T-cell (primary cell): ENCODE results near the gene EGFL6. TPM values are rescaled to one million over a fixed set of nuclear protein-coding genes. Genes with fewer than 3 reads are reported as not detected.

ENCODE experiments used
- ATAC-seq, 4 experiments: fragments of 200-7000 bp in 3 of 4; fragments of 150-1000 bp in 1 of 4; cut with Tn5 transposase; replicated peaks in 1 of 4; 1 replicate in 3 of 4; 2 replicates in 1 of 4; pipeline ENCODE4 v1.10.0; 2021; ENCODE audit warnings: moderate library complexity in 3 of 4, mild to moderate bottlenecking in 2 of 4, moderate number of reproducible peaks in 1 of 4
- CTCF ChIA-PET, 2 donors: fragments of 300-600 bp; sonication (Branson Sonifier 250); formaldehyde crosslinking; loops; one replicate each; lab custom pipeline; 2022; ENCODE audit warnings: antibody characterized with exemption in 2 of 2; lab: Charles Lee
- POLR2A ChIA-PET, 2 donors: fragments of 300-600 bp; sonication (Branson Sonifier 250); formaldehyde crosslinking; loops; one replicate each; lab custom pipeline; 2022; ENCODE audit warnings: antibody characterized with exemption in 2 of 2; lab: Charles Lee
- DNase-seq, 35 experiments: peaks; one replicate each; pipeline versions ENCODE4 v3.0.0 to v3.0.0-alpha.2; 2013 to 2023
- H3K27ac ChIP-seq: one replicate; pipeline ENCODE4 v1.5.1; 2013; ENCODE audit warnings: low read length
- H3K27me3 ChIP-seq, 2 experiments: replicated peaks in 1 of 2; 1 replicate in 1 of 2; 2 replicates in 1 of 2; pipeline versions ENCODE4 v1.6.1 to v1.7.0; 2013; ENCODE audit warnings: low read length in 1 of 2, mixed read lengths in 1 of 2; ENCODE audit not compliant: control insufficient read depth in 2 of 2, insufficient read depth in 2 of 2; ENCODE audit errors: extremely low read depth in 1 of 2
- H3K36me3 ChIP-seq, 2 donors: 1 replicate in 1 of 2; 2 replicates in 1 of 2; pipeline versions ENCODE4 v1.6.1 to v1.7.0; 2013; ENCODE audit warnings: low read length in 1 of 2; ENCODE audit not compliant: control insufficient read depth in 2 of 2, insufficient read depth in 1 of 2; ENCODE audit errors: extremely low read depth in 1 of 2
- H3K4me1 ChIP-seq, 2 experiments: 1 replicate in 1 of 2; 2 replicates in 1 of 2; pipeline versions ENCODE4 v1.6.1 to v1.7.0; 2013; ENCODE audit warnings: low read length in 2 of 2, mixed read lengths in 1 of 2; ENCODE audit not compliant: insufficient read depth in 2 of 2, control insufficient read depth in 1 of 2; ENCODE audit errors: extremely low read depth in 1 of 2
- H3K4me3 ChIP-seq, 2 donors: 1 replicate in 1 of 2; 2 replicates in 1 of 2; pipeline versions ENCODE4 v1.5.1 to v1.7.0; 2013; ENCODE audit warnings: mild to moderate bottlenecking in 2 of 2, low read length in 1 of 2, moderate library complexity in 1 of 2; ENCODE audit not compliant: control insufficient read depth in 1 of 2; ENCODE audit errors: extremely low read depth in 1 of 2
- H3K9me3 ChIP-seq: 2 replicates; pipeline ENCODE4 v1.7.0; 2013
- H3K27ac Mint-ChIP-seq, 2 donors: one replicate each; pipeline ENCODE4 v1.8.0; 2020 to 2021; ENCODE audit warnings: mild to moderate bottlenecking in 2 of 2, mixed read lengths in 2 of 2
- H3K27me3 Mint-ChIP-seq, 2 donors: one replicate each; pipeline ENCODE4 v1.8.0; 2021 to 2022; ENCODE audit warnings: mixed read lengths in 2 of 2
- H3K36me3 Mint-ChIP-seq: one replicate; pipeline ENCODE4 v1.8.0; 2021; ENCODE audit warnings: mixed read lengths
- H3K4me1 Mint-ChIP-seq, 3 donors: one replicate each; pipeline ENCODE4 v1.8.0; 2020 to 2022; ENCODE audit warnings: mixed read lengths in 3 of 3, mild to moderate bottlenecking in 1 of 3
- H3K4me3 Mint-ChIP-seq, 3 donors: one replicate each; pipeline ENCODE4 v1.8.0; 2020 to 2022; ENCODE audit warnings: mild to moderate bottlenecking in 3 of 3, mixed read lengths in 3 of 3, moderate library complexity in 3 of 3
- H3K9me3 Mint-ChIP-seq, 3 donors: one replicate each; pipeline ENCODE4 v1.8.0; 2020 to 2022; ENCODE audit warnings: mixed read lengths in 3 of 3
- WGBS: methylation state at CpG from one replicate; pipeline ENCODE4 v1.1.5; 2013; ENCODE audit warnings: missing lambda C conversion rate; ENCODE audit not compliant: insufficient coverage; 5-methylcytosine and 5-hydroxymethylcytosine counted together
- total RNA-seq, 35 experiments: library from RNA in 6 of 35; stranded (reverse) in 6 of 35; fragments of 120-200 nt in 1 of 35; gene quantifications; one replicate each; pipeline versions ENCODE4 v1.2.1 to v1.2.4 and lab custom pipeline; 2013 to 2026

The EGFL6 gene
- total RNA-seq, 5 donors from 2014 or later (not counting 1 experiment from before 2014, with no cell fraction given) = 0.09 to 0.26 TPM; not detected in 3

DNA sequence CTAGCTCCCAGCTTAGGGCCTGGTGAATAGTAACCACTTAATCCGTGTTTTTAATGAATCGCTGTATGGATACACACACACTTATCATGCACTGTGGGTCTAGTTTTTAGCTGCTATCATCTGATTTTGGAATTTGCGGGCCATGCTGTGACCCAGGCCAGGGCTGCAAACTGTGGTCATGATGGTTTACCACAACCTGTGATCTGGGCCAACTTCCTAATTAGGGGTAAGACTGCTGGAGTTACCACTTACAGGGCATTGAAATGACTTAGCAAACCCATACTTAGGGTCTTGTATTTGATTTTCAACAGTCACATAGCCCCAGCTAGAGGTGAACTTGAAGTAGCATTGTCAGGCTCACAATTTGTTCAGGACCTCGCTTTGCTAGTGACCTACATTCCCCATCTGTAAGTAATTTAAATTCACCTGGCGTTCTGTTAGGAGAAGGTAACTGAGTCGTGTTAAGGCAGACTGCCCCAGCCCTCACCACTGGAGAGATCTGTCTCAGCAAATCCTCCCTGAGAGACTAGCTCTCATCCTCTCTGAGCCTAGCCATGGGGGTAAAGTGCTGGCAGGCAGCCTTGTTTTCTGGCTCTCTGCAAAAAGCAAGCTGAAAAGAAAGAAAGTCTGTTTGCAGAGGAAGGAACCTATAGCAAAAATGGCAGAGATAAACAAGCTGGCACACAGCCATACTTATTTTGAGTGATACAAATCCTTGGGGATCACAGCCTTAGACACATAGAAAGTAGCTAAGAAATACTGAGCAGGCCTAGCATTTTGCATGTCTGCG, 33.8 kb upstream of the EGFL6 start:
- Mint-ChIP-seq H3K36me3 (no peaks in the 10 kb centered on the region), H3K4me3 (no peak overlapping the region), H3K27me3 (peaks cover 0 to 52% of the 10 kb centered on the region in 2 donors), H3K4me1 (no peaks in the 10 kb centered on the region), H3K27ac (no peak overlapping the region), H3K9me3 (no peaks in the 10 kb centered on the region)
- DNase-seq = no peak
- ChIA-PET CTCF (no interaction called here), POLR2A (no interaction called here)
- no CpG with 5 or more reads among the region's 7 CpGs for WGBS
- Histone ChIP-seq H3K27ac (no peak overlapping the region), H3K4me1 (no peaks in the 10 kb centered on the region), H3K36me3 (no peaks in the 10 kb centered on the region), H3K9me3 (no peaks in the 10 kb centered on the region), H3K27me3 (no peaks in the 10 kb centered on the region), H3K4me3 (no peak overlapping the region)
- no peak for ATAC-seq

DNA sequence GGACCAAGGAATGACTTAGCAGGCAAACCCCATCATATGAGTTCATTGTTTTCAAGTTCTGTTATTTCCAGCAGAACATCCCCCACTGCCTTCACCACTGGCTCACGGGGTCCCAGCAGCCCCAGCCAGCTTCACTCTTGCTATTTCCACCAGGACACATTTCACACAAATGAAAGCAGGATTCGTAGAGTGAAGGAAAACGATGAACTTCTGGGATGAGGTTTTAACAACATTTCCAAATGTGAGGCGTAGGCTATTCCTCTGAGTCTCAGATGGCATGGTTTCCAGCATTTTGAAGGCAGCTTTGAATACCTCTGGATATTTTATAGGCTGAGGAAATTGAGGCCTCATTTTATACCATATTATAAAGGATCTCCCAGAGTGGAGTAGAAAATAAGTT, 32.9 kb upstream of the EGFL6 start:
- Mint-ChIP-seq H3K27ac (no peak overlapping the region), H3K27me3 (peaks cover 0 to 46% of the 10 kb centered on the region in 2 donors), H3K9me3 (no peaks in the 10 kb centered on the region), H3K36me3 (no peaks in the 10 kb centered on the region), H3K4me1 (no peaks in the 10 kb centered on the region), H3K4me3 (no peak overlapping the region)
- no peak overlapping the region for H3K4me3 ChIP-seq
- H3K27me3 ChIP-seq = no peaks in the 10 kb centered on the region
- H3K4me1 ChIP-seq = no peaks in the 10 kb centered on the region
- ATAC-seq (no peak), DNase-seq (no peak)
- no CpG with 5 or more reads among the region's 4 CpGs for WGBS
- no peak overlapping the region for H3K27ac ChIP-seq
- no peaks in the 10 kb centered on the region for H3K36me3 ChIP-seq
- POLR2A ChIA-PET = no interaction called here
- CTCF ChIA-PET = no interaction called here
- no peaks in the 10 kb centered on the region for H3K9me3 ChIP-seq

DNA sequence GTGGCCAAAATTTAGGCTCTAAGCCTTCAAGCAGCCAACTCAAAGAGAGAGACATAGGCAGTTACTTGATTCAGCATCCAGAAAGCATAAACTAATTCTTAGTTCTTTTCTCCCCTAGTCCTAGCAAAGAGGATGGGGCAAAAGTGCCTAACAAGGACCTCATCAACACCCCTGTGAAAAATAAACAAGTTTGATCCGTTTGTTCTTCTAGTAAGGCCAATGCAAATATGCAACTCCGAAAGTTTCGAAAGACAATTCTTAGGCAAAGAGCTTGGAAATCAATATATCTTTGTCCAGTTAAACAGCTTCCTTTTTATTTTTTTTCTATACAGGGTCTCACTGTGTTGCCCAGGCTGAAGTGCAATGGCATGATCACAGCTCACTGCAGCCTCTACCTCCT, 31.0 kb upstream of the EGFL6 start:
- Mint-ChIP-seq H3K27me3 (peaks cover 0 to 38% of the 10 kb centered on the region in 2 donors), H3K27ac (no peak overlapping the region), H3K36me3 (no peaks in the 10 kb centered on the region), H3K9me3 (no peaks in the 10 kb centered on the region), H3K4me3 (no peak overlapping the region), H3K4me1 (no peaks in the 10 kb centered on the region)
- ATAC-seq (no peak), DNase-seq (no peak)
- Histone ChIP-seq H3K36me3 (no peaks in the 10 kb centered on the region), H3K4me3 (no peak overlapping the region), H3K27me3 (no peaks in the 10 kb centered on the region), H3K27ac (no peak overlapping the region), H3K9me3 (no peaks in the 10 kb centered on the region), H3K4me1 (no peaks in the 10 kb centered on the region)
- WGBS = no CpG with 5 or more reads among the region's 3 CpGs
- POLR2A ChIA-PET = no interaction called here
- CTCF ChIA-PET = no interaction called here

GRCh38 chrX:13540602-13541001, 28.8 kb upstream of the EGFL6 start:
- Mint-ChIP-seq H3K4me1 (no peaks in the 10 kb centered on the region), H3K27me3 (peaks cover 0 to 31% of the 10 kb centered on the region in 2 donors), H3K36me3 (no peaks in the 10 kb centered on the region), H3K9me3 (no peaks in the 10 kb centered on the region), H3K27ac (no peak overlapping the region), H3K4me3 (no peak overlapping the region)
- Histone ChIP-seq H3K9me3 (no peaks in the 10 kb centered on the region), H3K27ac (no peak overlapping the region), H3K36me3 (no peaks in the 10 kb centered on the region), H3K4me1 (no peaks in the 10 kb centered on the region), H3K27me3 (no peaks in the 10 kb centered on the region), H3K4me3 (no peak overlapping the region)
- CTCF ChIA-PET = no interaction called here
- ATAC-seq = no peak
- POLR2A ChIA-PET = no interaction called here
- no CpG with 5 or more reads among the region's 2 CpGs for WGBS
- DNase-seq = no peak

- no peaks in the 10 kb centered on the region for H3K36me3 Mint-ChIP-seq
- no peak overlapping the region for H3K27ac Mint-ChIP-seq
- H3K4me1 Mint-ChIP-seq = no peaks in the 10 kb centered on the region
- Histone ChIP-seq H3K27me3 (no peaks in the 10 kb centered on the region), H3K27ac (no peak overlapping the region), H3K4me3 (no peak overlapping the region), H3K9me3 (no peaks in the 10 kb centered on the region), H3K36me3 (no peaks in the 10 kb centered on the region), H3K4me1 (no peaks in the 10 kb centered on the region)
- no peaks in the 10 kb centered on the region for H3K9me3 Mint-ChIP-seq
- POLR2A ChIA-PET = no interaction called here
- no peak for DNase-seq
- ATAC-seq = no peak
- WGBS = 100% methylated on average over 1 of the region's 2 CpGs
- H3K4me3 Mint-ChIP-seq = no peak overlapping the region
- peaks cover 2 to 43% of the 10 kb centered on the region in 2 donors for H3K27me3 Mint-ChIP-seq
- CTCF ChIA-PET = no interaction called here
Measured at GRCh38 chrX:13545726-13546125, 23.7 kb upstream of the EGFL6 start.

DNA sequence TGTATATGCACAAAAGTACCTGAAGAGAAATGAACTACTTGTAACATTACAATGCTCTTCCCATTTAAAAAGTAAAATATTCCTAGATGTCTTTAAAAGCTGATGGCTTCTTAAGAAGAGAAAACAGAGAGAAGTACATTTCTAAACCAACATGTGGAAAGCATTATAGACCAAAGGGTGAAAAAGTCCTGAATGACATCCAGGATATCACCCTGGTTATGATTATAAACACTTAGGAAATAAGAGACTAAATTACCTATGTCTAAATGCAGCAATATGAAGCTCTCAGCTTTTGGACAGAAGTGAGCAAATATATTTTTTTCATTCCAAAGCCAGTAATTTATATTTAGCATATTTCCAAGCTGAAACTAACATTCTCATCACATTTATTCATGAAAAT, 21.7 kb upstream of the EGFL6 start:
- Mint-ChIP-seq H3K4me1 (no peaks in the 10 kb centered on the region), H3K27me3 (peaks cover 3 to 37% of the 10 kb centered on the region in 2 donors), H3K36me3 (no peaks in the 10 kb centered on the region), H3K27ac (no peak overlapping the region), H3K4me3 (no peak overlapping the region), H3K9me3 (no peaks in the 10 kb centered on the region)
- peaks cover 0 to 2% of the 10 kb centered on the region in 2 experiments for H3K27me3 ChIP-seq
- no peak for DNase-seq
- H3K36me3 ChIP-seq = no peaks in the 10 kb centered on the region
- no peak overlapping the region for H3K4me3 ChIP-seq
- ChIA-PET POLR2A (no interaction called here), CTCF (no interaction called here)
- no peak overlapping the region for H3K27ac ChIP-seq
- ATAC-seq = no peak
- no peaks in the 10 kb centered on the region for H3K9me3 ChIP-seq
- no peaks in the 10 kb centered on the region for H3K4me1 ChIP-seq

DNA sequence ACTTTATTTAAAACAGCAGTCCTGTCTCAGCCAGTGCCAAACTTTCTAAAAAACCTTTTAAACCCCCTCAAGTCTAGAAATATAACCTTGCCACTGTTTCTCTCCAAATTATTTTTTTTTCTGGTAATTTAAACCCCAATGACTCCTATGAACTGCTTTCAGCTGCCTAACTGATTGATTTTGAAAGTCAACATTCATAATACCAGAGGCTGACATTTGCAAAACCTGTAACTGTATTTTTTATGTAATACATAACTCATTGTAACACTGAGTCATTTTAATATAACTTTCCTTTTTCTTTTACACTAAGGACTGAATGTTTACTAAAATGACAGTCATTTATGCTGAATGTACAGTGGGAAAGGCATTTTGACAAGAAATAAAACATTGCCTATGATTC, 19.1 kb upstream of the EGFL6 start:
- Mint-ChIP-seq H3K27ac (no peak overlapping the region), H3K4me3 (no peak overlapping the region), H3K9me3 (no peaks in the 10 kb centered on the region), H3K36me3 (no peaks in the 10 kb centered on the region), H3K4me1 (no peaks in the 10 kb centered on the region), H3K27me3 (peaks cover 4 to 47% of the 10 kb centered on the region in 2 donors)
- no peaks in the 10 kb centered on the region for H3K36me3 ChIP-seq
- no peak overlapping the region for H3K27ac ChIP-seq
- CTCF ChIA-PET = no interaction called here
- peaks cover 0 to 5% of the 10 kb centered on the region in 2 experiments for H3K27me3 ChIP-seq
- POLR2A ChIA-PET = no interaction called here
- H3K4me3 ChIP-seq = no peak overlapping the region
- DNase-seq (no peak), ATAC-seq (no peak)
- H3K9me3 ChIP-seq = no peaks in the 10 kb centered on the region
- no peaks in the 10 kb centered on the region for H3K4me1 ChIP-seq
